HG03175 (cell line): ENCODE measurements around the gene MFNG.
"Not testable (repeated sequence)": the region's sequence is repeated elsewhere in the genome, so short reads cannot be mapped to it uniquely, and the experiment has no call there.

Source experiments
- ATAC-seq: cut with Tn5 transposase; IDR thresholded peaks from one replicate; pipeline ENCODE4 v1.9.1; 2021; ENCODE audit warnings: mild to moderate bottlenecking, moderate library complexity; ENCODE audit not compliant: unreplicated experiment

Gene MFNG

GRCh38 chr22:37476389-37477329 lies 9.5 kb downstream of the MFNG start:
- no peak for ATAC-seq

- no peak for ATAC-seq
Observed at GRCh38 chr22:37474447-37475090, 11.6 kb downstream of the MFNG start.

DNA sequence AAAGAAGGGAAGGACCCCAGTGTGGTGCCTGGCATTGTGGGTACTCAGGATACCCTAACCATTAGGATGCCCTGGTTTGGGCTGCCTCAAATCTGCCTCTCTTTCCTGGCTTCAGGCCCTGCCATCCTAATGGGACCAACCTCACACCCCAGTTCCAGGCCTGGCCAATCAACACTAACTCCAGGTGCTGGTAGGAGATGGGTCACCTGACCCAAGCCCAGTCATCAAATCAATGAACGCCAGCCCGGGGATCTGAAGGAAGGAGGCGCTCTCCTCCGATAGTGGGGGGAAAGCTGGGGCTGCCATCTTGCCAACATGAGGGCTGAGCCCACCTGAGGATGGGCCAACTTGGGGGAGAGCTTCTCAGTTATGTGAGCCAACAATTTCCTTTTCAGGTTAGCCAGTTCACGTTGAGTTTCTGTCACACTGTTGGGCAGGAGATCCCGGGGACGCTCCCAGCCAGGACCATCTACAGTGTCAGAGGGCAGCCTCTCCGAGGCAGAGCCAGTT lies 12.7 kb downstream of the MFNG start:
- no peak for ATAC-seq

GRCh38 chr22:37472418-37473006 lies 13.7 kb downstream of the MFNG start:
- no peak for ATAC-seq

DNA sequence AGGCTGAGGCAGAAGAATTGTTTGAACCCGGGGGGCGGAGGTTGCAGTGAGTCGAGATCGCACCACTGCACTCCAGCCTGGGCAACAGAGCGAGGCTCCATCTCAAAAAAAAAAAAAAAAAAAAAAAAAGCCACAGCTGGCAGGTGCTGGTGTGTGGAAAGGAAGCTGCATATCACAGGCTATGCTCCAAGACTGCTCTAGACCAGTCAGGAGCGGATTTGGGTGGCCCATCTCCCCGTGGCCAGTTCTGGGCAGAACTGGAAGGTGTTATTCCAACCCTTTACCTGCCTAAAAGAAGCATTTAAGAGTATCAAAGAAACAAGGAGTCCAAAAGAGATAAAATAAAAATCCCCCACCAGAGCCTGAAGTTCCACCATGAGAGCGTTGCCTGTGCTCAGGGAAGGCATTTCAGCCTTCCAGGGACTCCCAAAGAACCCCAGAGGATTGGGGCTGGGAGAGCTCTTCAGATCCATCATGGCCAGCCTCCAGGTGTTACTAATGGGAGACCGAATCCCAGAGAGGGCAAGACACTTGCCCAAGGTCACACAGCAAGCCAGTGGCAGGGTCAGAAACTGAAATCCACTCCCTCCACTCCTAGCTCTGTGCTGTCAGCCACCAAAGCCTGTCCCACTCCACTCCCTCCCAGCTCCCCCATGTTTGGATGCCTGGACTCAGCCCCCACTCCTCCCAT lies 14.3 kb downstream of the MFNG start:
- no peak for ATAC-seq

DNA sequence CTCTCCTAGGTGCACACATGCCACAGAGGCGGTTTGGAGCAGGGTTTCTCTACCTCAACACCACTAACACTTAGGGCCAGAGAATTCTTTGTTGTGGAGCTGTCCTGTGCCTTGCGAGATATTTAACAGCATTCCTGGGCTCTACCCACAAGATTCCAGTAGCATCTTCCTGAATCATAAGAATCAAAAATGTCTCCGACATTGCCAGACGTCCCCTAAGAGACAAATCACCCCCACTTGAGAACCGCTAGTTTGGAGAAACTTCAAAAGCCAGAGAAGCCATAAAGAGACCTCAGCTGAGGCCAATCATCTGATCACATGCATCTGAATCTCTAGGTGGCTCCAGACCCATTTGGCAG lies 16.1 kb downstream of the MFNG start:
- no peak for ATAC-seq

- no peak for ATAC-seq
Observed at GRCh38 chr22:37469416-37470086, 16.6 kb downstream of the MFNG start.

- not testable (repeated sequence) for ATAC-seq
Observed at GRCh38 chr22:37468201-37468695, 17.9 kb downstream of the MFNG start.

DNA sequence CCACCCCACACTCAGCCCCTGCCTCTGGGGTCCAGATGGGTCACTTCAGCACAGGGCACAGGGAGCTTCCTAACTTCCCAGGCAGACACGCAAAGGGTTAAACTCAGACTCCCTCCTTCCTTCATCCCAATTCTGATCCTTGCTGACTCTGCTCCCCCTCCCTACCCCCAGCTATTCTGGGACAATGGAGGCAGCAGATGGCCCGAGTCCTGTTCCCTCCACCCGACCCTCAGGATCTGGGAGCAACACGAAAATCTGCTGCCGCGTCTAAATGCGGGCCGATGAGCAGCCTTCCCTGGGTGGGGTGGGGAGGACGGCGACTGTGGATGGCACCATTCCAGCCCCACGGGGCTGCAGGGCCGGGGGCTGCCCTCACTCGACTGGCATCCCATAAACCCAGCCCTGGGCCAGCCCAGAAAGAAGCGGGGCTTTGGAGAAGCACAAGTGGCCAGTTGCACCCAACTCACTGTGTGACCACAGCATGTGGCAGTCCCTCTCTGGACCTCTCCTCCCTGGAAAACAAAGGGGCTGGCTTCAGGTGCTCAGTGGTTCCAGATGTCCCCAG lies 18.7 kb downstream of the MFNG start:
- ATAC-seq, result no peak

GRCh38 chr22:37464181-37464580 lies 22.0 kb downstream of the MFNG start:
- ATAC-seq, result no peak

DNA sequence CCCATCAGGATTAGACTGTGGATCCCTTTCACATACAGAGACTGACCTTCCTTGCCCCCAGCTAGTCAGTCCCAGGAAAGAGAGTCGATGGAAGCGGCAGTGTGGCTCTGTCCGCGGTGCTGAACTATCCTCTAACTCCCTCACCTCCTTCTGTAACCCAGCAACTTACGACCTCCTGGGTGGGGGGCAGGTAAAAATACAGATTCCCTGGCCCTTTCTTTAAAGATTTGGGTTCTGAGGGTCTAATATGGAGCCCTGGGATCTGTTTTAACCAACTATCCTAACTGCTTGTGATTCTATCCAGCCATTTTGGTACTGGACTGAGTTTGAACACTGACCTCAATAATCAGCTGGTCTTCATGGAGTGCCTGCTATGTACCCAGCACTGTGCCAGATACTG lies 23.2 kb downstream of the MFNG start:
- no peak for ATAC-seq

DNA sequence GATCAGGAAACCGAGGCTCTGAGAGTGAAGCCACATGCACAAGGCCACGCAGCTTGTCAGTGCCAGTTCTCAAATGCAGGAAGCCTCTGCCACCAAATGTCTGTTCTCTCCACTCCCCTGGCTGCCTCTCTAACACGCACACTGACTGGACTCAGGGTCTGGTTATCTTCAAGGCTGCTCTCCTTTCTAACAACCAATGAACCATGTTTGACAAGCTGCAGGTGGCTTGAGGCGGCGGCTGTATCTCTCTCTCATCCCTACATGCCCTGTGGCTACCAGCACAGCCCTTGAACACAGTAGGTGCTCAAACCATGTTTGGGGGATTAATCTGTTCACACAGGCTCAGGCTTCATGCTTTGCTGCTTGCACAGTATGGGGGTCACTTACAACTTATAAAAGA lies 23.7 kb downstream of the MFNG start:
- ATAC-seq, result no peak

DNA sequence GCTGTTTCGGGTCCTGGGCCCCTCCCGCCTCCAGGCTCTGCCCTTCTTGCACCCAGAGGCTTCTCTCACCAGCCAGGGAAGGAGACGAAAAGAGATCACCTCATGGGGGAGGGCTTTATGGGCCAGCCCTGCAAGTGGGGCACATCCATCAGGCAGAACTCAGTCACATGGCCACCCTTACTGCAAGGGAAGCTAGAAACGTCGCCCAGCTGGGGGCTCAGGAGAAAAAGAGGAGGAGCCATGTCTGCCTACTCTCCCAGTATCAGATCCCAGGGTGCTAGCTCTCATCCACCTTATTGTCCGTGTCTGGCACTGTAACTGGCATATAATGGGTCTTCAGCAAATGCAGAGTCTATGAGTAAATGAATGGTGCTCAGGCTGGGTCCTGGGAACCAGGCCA lies 24.2 kb downstream of the MFNG start:
- ATAC-seq, result no peak

- no peak for ATAC-seq
Observed at GRCh38 chr22:37460684-37461083, 25.5 kb downstream of the MFNG start.

DNA sequence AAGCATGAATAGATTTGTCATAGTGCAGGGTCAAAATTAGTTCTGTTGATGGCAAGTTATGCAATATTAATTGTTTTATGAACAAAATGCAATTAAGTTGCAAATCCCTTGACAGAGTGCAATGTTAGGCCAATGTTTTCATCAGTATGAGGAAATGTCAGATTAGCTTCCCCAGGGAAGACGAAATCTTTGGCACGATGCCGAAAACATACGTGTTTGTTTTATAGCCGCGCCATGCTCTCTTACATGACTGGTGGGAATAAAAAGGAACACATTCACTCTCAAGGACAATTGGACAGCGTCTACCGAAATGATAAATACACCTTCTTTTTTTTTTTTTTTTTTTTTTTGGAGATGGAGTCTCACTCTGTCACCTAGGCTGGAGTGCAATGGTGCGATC lies 27.0 kb downstream of the MFNG start:
- ATAC-seq, result no peak

DNA sequence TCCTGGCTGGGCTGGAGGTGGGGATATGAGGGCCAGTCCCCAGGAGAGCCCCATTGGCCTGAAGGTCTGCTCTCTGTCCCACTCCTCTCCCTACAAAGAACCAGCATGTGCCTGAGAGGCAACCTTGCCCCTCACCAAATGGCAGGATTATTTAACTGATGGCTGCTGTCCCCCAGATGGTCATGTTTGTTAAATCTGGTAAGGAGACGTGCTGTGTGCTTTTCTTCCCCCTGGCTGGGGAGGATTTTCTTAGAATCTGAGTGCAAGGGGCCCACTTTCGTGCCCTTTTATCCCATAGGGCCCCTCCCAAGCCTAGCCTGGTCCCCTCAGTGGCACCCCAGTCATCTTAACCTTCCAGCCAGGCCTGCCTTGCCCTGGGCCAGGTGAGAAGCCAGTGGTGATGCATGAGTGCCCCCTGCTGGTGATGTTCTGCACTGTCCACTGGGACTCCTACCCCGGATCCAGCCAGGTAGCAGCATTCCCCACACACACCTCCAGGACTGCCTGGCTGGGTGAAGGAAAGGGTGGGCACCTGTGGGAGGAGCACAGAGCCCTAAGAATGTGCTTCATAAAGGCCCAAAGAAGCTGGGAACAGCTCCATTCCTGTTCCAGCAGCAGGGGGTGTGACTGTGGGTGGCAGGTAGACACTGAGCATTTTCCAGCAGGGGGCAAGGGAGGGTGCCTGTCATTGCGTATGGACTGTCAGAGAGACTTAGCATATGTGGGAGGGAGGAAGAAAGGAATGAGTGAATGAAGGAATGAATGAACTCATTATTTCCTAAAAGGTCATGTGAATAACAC lies 28.9 kb downstream of the MFNG start:
- ATAC-seq, result no peak

DNA sequence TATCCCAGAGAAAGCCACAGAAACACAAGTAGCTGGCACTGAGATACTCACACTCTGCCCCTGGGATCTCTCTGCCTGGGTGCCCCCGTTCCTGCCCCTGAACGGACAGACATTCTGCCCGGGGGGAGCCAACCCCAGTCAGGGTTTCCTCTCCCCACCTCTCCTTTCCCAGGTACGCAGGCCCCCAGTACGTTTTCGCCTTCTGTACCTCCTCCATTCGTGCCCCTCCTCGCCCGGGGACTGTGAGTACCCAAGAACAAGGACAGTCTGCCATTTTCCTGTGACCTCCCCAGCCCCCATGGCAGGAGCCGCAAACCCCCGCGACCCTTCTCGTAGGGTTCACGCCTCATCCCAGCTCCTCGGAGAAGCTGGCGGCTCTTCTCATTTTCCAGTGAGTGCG lies 29.8 kb downstream of the MFNG start:
- no peak for ATAC-seq

DNA sequence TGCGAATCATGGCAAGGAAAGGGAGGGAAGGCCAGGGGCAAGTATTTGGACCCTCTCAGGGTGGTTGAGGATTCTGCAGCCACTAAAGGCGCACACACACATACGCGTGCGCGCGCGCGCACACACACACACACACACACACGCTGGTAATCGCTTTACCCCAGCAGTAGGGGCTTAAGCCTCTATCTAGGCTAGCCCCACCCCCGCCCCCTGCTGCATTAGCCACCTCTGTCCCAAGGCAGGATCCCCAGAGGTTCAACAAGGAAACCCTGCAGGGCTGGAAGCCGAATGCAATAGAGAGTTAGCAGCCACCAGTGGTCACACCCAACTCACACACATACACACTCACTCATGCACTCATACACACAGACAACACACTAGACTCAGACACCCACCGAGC lies 30.3 kb downstream of the MFNG start:
- no peak for ATAC-seq
